Ramos (cell line): Measurements from ENCODE around the gene BPIFB6.
"Not testable (repeated sequence)": the region's sequence is repeated elsewhere in the genome, so short reads cannot be mapped to it uniquely, and the experiment has no call there.

Experiments used
- in situ Hi-C: fragments of 300-500 bp; cut with MboI; formaldehyde crosslinking; loops from one replicate; pipeline ENCODE4 v1.14.3; 2022; ENCODE audit warnings: low sequenced_read_pairs; ENCODE audit not compliant: unreplicated experiment

The BPIFB6 gene

GRCh38 chr20:33026779-33027759, 4.4 kb upstream of the BPIFB6 start:
- in situ Hi-C loops: no loop called here

GRCh38 chr20:33027769-33028751, 3.4 kb upstream of the BPIFB6 start:
- in situ Hi-C loops: no loop called here

- in situ Hi-C loops: no loop called here
Observed at GRCh38 chr20:33028875-33029274, 2.6 kb upstream of the BPIFB6 start.

GRCh38 chr20:33030076-33030475, 1.4 kb upstream of the BPIFB6 start:
- in situ Hi-C loops: no loop called here

- in situ Hi-C loops: no loop called here
Observed at GRCh38 chr20:33030569-33030968, 879 bp upstream of the BPIFB6 start.

GRCh38 chr20:33032555-33032954, 1.1 kb downstream of the BPIFB6 start:
- in situ Hi-C loops: no loop called here

- in situ Hi-C loops: no loop called here
Observed at GRCh38 chr20:33033381-33033780, 1.9 kb downstream of the BPIFB6 start.

GRCh38 chr20:33034115-33034514, 2.7 kb downstream of the BPIFB6 start:
- in situ Hi-C loops: no loop called here

GRCh38 chr20:33034901-33035492, 3.5 kb downstream of the BPIFB6 start:
- in situ Hi-C loops: no loop called here

- in situ Hi-C loops: no loop called here
Observed at GRCh38 chr20:33037456-33037855, 6.0 kb downstream of the BPIFB6 start.

GRCh38 chr20:33038243-33038642, 6.8 kb downstream of the BPIFB6 start:
- in situ Hi-C loops: no loop called here

- in situ Hi-C loops: no loop called here
Observed at GRCh38 chr20:33042430-33042829, 11.0 kb downstream of the BPIFB6 start.

GRCh38 chr20:33042983-33043730, 11.7 kb downstream of the BPIFB6 start:
- in situ Hi-C loops: no loop called here

- in situ Hi-C loops: no loop called here
Observed at GRCh38 chr20:33043731-33044181, 12.3 kb downstream of the BPIFB6 start.

- in situ Hi-C loops: not testable (repeated sequence)
Observed at GRCh38 chr20:33045129-33045721, 13.8 kb downstream of the BPIFB6 start.

- in situ Hi-C loops: no loop called here
Observed at GRCh38 chr20:33046412-33046811, 15.0 kb downstream of the BPIFB6 start.

- in situ Hi-C loops: no loop called here
Observed at GRCh38 chr20:33051333-33051732, 19.9 kb downstream of the BPIFB6 start.

- in situ Hi-C loops: no loop called here
Observed at GRCh38 chr20:33053291-33054106, 22.1 kb downstream of the BPIFB6 start, which contains the start of gene BPIFB3. BPIFB3 (plus strand) TSS chr20:33053903; CDS start chr20:33055436, 1,533 bp downstream.
